Activated T-cell treated with anti-CD3 and anti-CD28 coated beads, Interleukin-2, amount 50 U/mL, for 24 hours (primary cell): ENCODE measurements around the gene PXYLP1.

Source experiments
- DNase-seq: peaks from one replicate; pipeline ENCODE4 v3.0.0-alpha.2; 2020
- H3K27ac Mint-ChIP-seq: 2 replicates; pipeline ENCODE4 v1.8.0; 2020; ENCODE audit warnings: mild to moderate bottlenecking, mixed read lengths
- H3K27me3 Mint-ChIP-seq: 2 replicates; pipeline ENCODE4 v1.8.0; 2020; ENCODE audit warnings: mixed read lengths
- H3K36me3 Mint-ChIP-seq: 2 replicates; pipeline ENCODE4 v1.8.0; 2020; ENCODE audit warnings: low read depth, mixed read lengths
- H3K4me1 Mint-ChIP-seq: 2 replicates; pipeline ENCODE4 v1.8.0; 2020; ENCODE audit warnings: low read depth, mixed read lengths
- H3K4me3 Mint-ChIP-seq: 2 replicates; pipeline ENCODE4 v1.8.0; 2020; ENCODE audit warnings: mild to moderate bottlenecking, moderate library complexity, mixed read lengths
- H3K9me3 Mint-ChIP-seq: 2 replicates; pipeline ENCODE4 v1.8.0; 2020; ENCODE audit warnings: mixed read lengths

PXYLP1 gene

DNA sequence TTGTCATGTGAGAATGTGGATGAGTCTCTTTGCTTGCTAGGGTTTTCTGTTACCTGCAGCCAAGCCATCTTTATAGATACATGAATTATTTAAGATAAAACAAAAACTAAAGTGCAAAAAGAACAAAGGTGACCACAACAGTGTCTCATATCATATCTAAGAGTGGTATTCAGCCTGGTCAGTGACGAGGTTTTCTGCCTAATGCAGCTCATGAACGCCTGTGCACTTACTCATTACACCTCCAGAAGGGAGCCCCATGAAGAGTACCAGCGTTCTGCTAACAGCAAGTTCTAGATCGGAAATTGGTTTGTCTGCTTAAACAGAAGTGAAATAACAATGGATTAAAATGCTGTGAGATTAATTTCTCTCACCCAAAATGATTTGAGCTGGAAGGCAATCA, 19.2 kb downstream of the PXYLP1 start:
- Mint-ChIP-seq H3K9me3 (no peaks in the 10 kb centered on the region), H3K27ac (no peak overlapping the region), H3K4me3 (no peak overlapping the region), H3K4me1 (peaks cover 15% of the 10 kb centered on the region), H3K27me3 (no peaks in the 10 kb centered on the region), H3K36me3 (peaks cover 4% of the 10 kb centered on the region)
- no peak for DNase-seq

DNA sequence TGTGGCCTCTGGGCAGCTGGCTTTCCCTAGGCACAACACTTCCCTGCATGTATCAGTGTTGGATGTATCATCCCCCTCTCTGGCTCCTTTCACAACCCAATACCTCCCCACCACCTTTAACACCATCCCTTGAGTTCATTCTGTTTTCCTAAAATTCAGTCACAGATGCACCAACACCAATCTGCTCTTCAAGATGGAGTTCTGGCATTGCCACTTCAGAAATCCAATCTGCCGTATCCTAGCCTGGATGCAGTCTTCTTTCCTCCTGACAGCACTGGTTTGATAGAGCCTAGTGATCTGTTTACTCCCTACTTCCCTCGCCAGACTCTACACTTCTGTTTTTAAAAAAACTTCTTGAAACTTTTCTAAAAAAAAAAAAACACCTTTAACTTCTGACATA, 21.7 kb downstream of the PXYLP1 start:
- Mint-ChIP-seq H3K27ac (no peak overlapping the region), H3K9me3 (no peaks in the 10 kb centered on the region), H3K36me3 (peaks cover 4% of the 10 kb centered on the region), H3K4me3 (no peak overlapping the region), H3K4me1 (peaks cover 38% of the 10 kb centered on the region), H3K27me3 (no peaks in the 10 kb centered on the region)
- DNase-seq: no peak

DNA sequence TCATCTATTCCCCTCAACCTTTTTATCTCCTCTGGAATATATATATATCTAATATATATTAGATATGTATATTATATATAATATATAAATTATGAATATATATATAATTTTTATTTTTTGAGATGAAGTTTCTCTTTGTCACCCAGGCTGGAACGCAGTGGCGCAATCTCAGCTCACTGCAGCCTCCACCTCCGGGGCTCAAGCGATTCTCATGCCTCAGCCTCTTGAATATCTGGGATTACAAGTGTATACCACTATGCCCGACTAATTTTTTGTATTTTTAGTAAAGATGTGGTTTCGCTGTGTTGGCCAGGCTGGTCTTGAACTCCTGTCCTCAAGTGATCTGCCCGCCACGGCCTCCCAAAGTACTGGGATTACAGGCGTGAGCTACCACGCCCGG, 22.2 kb downstream of the PXYLP1 start:
- Mint-ChIP-seq H3K4me1 (peaks cover 41% of the 10 kb centered on the region), H3K36me3 (peaks cover 4% of the 10 kb centered on the region), H3K27ac (no peak overlapping the region), H3K27me3 (no peaks in the 10 kb centered on the region), H3K9me3 (no peaks in the 10 kb centered on the region), H3K4me3 (no peak overlapping the region)
- DNase-seq: no peak

DNA sequence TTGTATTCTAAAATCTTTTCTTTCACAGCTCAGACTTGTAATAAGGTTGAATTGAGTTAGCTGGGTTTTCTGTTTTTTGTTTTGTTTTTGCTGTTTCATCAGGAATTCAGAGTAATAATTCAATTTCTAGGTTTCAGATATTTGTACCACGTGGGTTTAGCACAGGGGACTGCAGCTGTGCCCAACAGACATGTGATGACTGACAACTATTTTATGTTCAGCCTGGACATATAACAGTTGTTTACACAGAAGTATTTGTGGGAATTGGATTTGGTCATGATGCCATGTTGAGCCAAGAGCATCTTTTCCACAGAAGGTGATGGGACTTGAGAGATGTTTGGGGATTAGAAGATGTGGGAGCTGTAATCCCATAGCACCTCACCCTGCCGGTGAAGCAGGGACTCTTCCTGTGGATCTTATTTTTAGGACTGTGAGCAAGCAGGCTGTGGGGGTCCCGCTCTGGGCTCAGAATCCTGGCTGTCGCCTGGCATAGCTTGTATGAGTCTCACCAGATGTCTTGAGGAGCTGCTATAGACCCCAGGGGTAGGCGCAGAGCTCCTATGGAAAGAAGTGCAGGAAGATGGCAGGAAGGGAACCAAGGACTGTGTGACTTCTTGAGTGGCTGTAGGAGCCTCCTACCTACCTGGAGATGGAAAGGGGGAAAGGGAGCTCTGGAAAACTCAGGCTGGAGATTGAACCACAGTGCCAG, 23.7 kb downstream of the PXYLP1 start:
- H3K9me3 Mint-ChIP-seq: no peaks in the 10 kb centered on the region
- peaks cover 47% of the 10 kb centered on the region for H3K4me1 Mint-ChIP-seq
- H3K36me3 Mint-ChIP-seq: peaks cover 8% of the 10 kb centered on the region
- H3K4me3 Mint-ChIP-seq: no peak overlapping the region
- no peaks in the 10 kb centered on the region for H3K27me3 Mint-ChIP-seq
- DNase-seq: no peak
- H3K27ac Mint-ChIP-seq: peak overlapping the region; percentile 54

DNA sequence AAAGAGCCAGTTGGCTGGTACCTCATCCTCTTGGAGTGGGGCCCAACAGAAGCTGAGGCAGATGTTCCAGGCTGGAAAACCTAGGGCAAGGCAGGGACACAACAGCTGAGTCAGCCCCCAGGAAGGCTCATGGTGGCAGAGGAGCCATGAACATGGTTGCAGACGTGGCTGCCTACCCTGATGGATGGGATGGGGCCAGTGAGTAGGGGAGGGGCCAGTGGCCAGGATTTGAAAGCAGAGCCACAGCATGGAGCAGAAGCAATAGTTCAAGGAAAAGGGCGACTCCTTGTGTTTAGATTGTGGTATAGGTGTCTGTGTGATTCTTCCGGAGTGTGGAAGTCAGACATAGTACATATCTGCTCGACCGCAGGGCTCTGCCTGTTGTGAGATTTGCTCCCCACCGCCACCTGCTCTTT, 24.2 kb downstream of the PXYLP1 start:
- no peak for DNase-seq
- Mint-ChIP-seq H3K27ac (peak overlapping the region; percentile 54), H3K4me1 (peaks cover 50% of the 10 kb centered on the region), H3K36me3 (peaks cover 11% of the 10 kb centered on the region), H3K4me3 (no peak overlapping the region), H3K9me3 (no peaks in the 10 kb centered on the region), H3K27me3 (no peaks in the 10 kb centered on the region)

DNA sequence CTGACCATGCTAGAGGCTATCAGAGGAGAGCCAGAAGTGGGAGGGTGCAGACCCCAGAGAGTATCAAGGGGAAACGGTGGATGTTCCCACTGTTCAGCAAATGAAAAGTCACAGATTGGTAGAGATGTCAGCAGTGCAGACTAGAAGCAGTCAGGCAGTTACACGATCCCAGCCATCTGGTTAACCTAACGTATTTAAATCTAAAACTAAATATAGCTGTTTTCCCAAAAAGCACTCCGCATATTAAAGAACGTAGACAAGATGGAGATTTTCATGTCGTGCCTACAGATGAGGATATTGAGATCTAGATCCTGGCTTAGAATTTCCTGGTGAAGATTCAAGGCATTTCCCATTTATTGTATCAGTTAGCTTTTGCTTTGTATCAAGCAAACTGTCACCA, 25.2 kb downstream of the PXYLP1 start:
- no peak for DNase-seq
- peaks cover 59% of the 10 kb centered on the region for H3K4me1 Mint-ChIP-seq
- H3K27me3 Mint-ChIP-seq: no peaks in the 10 kb centered on the region
- peaks cover 18% of the 10 kb centered on the region for H3K36me3 Mint-ChIP-seq
- H3K4me3 Mint-ChIP-seq: no peak overlapping the region
- no peaks in the 10 kb centered on the region for H3K9me3 Mint-ChIP-seq
- H3K27ac Mint-ChIP-seq: no peak overlapping the region

DNA sequence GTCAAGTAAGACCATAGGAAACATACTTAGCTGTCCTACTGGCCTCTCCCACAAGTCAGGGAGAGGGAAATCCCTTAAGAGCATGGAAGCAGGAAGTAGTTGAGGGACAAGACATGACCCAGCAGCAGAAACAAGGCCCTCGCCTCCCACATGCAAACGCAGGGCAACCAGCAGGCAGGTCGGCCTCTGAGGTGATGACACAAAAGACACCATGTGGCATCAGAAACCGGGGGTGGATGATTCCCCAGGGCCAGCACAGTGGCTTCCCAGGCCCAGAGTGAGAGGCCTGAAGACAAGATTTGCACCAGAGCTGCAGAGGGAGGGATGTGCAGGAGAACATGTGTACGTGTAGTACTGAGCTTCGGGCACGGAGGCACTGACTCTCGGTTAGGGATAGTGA, 26.3 kb downstream of the PXYLP1 start:
- Mint-ChIP-seq H3K27ac (peak overlapping the region; percentile 71), H3K27me3 (no peaks in the 10 kb centered on the region), H3K9me3 (no peaks in the 10 kb centered on the region), H3K4me1 (peaks cover 66% of the 10 kb centered on the region), H3K4me3 (no peak overlapping the region), H3K36me3 (peaks cover 23% of the 10 kb centered on the region)
- DNase-seq: no peak

DNA sequence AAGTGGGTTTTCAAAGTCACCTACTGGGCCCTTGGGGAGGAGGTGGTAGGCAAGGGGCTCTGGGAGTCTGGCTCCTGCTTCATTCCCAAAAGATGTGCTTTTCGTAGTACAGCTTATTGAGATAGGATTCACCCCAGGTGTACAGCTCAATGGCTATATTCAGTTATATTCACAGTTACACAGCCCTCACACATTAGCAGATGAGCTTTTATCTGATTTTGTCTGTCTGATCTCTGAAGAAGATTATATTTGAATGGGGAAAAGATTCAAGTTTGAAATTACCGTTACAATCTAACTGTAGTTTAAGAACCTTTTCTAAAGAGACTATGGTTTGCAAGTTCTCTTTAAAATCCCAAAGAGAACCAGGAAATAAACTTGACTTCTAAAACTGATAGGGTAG, 27.3 kb downstream of the PXYLP1 start:
- no peak for DNase-seq
- Mint-ChIP-seq H3K36me3 (peaks cover 27% of the 10 kb centered on the region), H3K4me3 (no peak overlapping the region), H3K4me1 (peaks cover 66% of the 10 kb centered on the region), H3K27me3 (no peaks in the 10 kb centered on the region), H3K9me3 (no peaks in the 10 kb centered on the region), H3K27ac (no peak overlapping the region)

DNA sequence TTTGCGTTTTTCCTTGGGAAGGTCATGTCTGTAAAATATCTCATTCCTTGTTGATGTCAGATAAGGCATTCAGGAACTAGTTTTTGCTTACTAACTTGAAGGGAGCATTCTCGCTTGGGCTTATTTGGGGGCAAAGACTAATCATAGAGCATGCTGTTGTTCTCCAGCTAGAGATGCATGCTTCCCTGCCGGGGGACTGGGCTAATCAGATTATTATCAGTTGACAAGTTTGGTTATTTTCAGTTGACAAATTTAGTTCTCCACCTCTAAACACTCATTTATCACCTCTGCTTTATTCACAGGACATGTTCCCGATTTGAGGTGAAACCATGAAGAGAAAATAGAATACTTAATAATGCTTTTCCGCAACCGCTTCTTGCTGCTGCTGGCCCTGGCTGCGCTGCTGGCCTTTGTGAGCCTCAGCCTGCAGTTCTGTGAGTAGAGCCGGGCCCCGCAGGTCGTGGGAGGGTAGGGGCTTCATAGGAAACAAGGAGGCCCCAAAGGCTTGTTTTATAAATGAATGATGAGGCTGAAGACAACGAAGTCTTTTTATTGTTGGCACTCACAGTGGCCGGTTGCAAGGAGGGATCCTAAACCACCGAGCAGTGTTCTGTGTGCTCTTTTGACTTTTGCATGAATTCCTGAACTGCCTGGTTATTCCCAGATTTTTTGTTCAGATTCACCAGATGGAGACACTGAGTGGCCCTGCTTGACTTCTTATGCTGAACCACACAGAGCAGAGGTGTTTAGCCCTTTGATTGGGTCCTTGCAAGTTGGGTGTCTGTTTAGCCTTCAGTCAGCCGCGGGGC, 28.4 kb downstream of the PXYLP1 start:
- H3K36me3 Mint-ChIP-seq: peaks cover 27% of the 10 kb centered on the region
- no peaks in the 10 kb centered on the region for H3K27me3 Mint-ChIP-seq
- no peaks in the 10 kb centered on the region for H3K9me3 Mint-ChIP-seq
- H3K27ac Mint-ChIP-seq: peak overlapping the region; percentile 28
- peaks cover 67% of the 10 kb centered on the region for H3K4me1 Mint-ChIP-seq
- DNase-seq: no peak
- no peak overlapping the region for H3K4me3 Mint-ChIP-seq

DNA sequence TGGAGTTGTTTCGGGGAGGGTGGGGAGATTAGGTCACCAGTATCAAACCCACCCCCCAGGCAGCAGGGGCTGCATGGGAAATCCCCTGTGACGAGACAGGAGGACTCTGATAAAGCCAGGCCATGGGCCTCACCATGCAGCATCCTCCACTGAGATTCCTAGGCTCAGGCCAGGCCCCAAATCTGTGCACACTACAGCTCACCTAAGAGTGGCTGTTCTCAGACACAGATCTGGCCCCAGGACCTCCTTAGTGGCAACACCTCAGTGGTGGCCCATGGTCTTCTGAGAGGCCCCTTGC, 29.0 kb downstream of the PXYLP1 start:
- peaks cover 27% of the 10 kb centered on the region for H3K36me3 Mint-ChIP-seq
- peaks cover 66% of the 10 kb centered on the region for H3K4me1 Mint-ChIP-seq
- H3K27ac Mint-ChIP-seq: peak overlapping the region; percentile 70
- H3K27me3 Mint-ChIP-seq: no peaks in the 10 kb centered on the region
- no peaks in the 10 kb centered on the region for H3K9me3 Mint-ChIP-seq
- no peak overlapping the region for H3K4me3 Mint-ChIP-seq
- no peak for DNase-seq

DNA sequence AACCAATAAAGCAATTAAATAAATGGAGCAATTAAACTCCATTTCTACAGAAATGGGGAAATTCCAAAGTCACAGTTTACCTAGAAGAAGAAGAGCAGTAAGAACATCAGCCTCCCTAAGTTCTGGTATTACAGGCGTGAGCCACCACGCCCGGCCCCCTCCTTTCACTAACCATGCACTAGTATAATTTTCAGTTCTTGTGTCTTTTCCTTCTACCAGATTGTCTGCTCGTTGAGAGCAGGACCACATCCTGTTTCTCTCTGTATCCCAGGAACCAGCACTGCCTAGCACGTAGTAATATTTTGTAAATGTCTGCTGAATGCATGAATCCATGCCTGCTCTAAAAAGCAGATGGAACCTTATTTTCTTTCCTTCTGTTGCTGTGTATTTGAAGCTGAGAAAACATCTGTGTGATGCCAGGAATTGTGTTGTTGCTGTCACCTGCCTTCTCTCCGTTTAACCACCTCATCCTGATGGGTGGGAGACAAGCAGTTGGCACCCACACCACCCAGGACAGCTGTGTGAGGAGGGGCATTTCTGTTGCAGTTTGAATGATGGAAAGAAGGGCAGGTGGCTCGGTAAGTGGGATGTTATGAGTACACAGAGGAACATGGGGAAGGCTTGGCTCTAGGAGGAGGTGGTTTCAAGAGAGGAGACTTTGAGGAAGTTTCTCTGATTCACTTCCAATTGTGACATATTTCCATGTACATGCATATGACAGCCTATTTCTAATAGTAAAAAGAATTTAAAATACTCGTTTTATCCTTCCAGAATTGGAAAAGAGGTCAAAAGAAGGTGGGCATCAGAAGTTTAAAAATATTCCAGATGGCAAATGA, 30.1 kb downstream of the PXYLP1 start:
- H3K4me1 Mint-ChIP-seq: peaks cover 66% of the 10 kb centered on the region
- H3K27me3 Mint-ChIP-seq: no peaks in the 10 kb centered on the region
- H3K4me3 Mint-ChIP-seq: no peak overlapping the region
- DNase-seq: no peak
- H3K27ac Mint-ChIP-seq: peak overlapping the region; percentile 80
- H3K36me3 Mint-ChIP-seq: peaks cover 27% of the 10 kb centered on the region
- no peaks in the 10 kb centered on the region for H3K9me3 Mint-ChIP-seq

DNA sequence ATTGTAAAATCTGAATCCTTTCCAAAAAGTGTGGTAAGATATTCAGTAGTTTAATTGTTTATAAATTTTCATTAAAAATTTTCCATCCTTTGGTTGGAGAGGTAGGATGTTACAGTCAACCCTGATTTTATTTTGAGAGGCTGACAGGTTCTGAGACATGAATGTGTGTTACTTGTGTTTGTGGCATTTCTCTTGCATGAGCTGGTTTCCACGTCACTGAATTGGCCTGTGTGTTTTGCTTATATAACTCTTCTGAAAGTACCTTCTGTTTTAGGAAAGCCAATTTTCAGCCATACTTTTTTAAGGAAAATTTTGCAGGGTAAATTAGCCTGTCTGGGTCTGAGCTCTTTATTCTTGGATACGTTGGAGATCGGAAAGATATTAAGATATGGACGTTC, 30.7 kb downstream of the PXYLP1 start:
- no peak overlapping the region for H3K4me3 Mint-ChIP-seq
- DNase-seq: no peak

DNA sequence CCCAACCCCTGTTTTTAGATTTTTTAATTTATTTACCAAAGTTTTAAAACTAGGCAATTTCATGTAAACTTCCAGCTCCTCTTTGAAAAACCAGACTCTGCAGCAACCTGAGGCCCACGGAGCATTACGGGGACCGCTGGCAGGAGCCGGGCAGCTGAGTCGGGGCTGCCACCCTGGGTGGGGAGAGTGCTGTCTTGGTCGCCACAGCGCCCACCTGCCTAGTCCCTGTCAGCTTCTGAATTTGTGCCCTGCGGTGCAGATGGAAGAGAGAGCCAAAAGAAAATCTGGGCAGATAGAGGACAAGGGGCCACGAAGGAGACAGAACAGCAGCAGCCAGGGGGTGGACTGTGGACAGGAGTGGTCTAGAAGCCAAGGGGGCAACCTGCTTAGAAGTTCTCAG, 34.6 kb downstream of the PXYLP1 start:
- H3K4me3 Mint-ChIP-seq: peak overlapping the region; percentile 9
- no peaks in the 10 kb centered on the region for H3K27me3 Mint-ChIP-seq
- no peak for DNase-seq
- H3K4me1 Mint-ChIP-seq: peaks cover 49% of the 10 kb centered on the region
- H3K27ac Mint-ChIP-seq: peak overlapping the region; percentile 92
- H3K9me3 Mint-ChIP-seq: no peaks in the 10 kb centered on the region
- peaks cover 16% of the 10 kb centered on the region for H3K36me3 Mint-ChIP-seq

More for the DNA sequence above, 30.7 kb downstream of the PXYLP1 start:
- Mint-ChIP-seq H3K4me1 (peaks cover 66% of the 10 kb centered on the region), H3K36me3 (peaks cover 27% of the 10 kb centered on the region), H3K9me3 (no peaks in the 10 kb centered on the region), H3K27ac (peak overlapping the region; percentile 31), H3K27me3 (no peaks in the 10 kb centered on the region)

DNA sequence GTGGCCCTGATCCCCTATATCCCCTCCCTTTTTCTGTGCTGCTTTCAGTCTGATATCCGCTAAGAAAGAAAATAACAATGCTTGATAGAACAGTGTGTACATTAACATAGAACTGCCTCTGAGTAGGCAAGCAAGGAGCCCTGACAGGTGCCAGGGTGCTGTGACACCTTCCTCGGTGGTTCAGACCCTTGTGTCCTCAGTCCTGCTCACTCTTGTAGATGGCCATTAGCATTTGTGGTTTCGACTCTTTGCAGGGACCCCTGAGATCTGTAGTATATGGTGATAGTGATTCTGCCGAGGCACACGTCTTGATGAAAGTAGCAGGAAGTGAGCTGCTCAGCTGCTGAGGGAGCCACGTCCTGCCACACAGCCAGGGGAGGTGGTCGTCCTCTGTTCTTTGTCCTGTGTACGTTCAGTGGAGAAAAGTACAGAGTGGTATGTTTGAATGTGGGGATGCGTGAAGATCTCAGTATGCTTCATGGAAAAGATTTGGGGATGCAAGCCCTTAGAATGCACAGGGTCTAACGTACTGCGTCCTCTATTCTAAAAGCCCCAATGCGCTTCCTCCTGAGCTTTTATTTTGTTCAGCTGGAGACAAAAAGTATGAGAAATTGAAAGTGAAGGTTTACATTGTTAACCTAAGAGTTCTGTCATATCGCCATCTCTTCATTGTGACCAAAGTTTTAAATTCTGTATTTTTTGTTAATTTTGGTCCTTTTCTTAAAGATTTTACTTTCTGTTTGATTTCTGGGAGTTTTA, 35.4 kb downstream of the PXYLP1 start:
- Mint-ChIP-seq H3K36me3 (peaks cover 8% of the 10 kb centered on the region), H3K4me3 (peak overlapping the region; percentile 76), H3K27me3 (no peaks in the 10 kb centered on the region), H3K4me1 (peaks cover 42% of the 10 kb centered on the region), H3K27ac (peak overlapping the region; percentile 92), H3K9me3 (no peaks in the 10 kb centered on the region)
- DNase-seq: peak; percentile 65
